ENCODE data around the gene RIC8A. TPM values are rescaled to one million over a fixed set of nuclear protein-coding genes. Genes with fewer than 3 reads are reported as not detected.
"Not testable (repeated sequence)": the region's sequence is repeated elsewhere in the genome, so short reads cannot be mapped to it uniquely, and the experiment has no call there.

Gene RIC8A
- total RNA-seq: 10 to 100 TPM; 52.4 to 80.6 (median 58.5) TPM
- 42.4 TPM for polyA plus RNA-seq
- long read RNA-seq, donor 1, transcript RIC8A-208 (8 exons, 2,565 nt): minor isoform, 8 of 182 reads
- long read RNA-seq, donor 1, transcript RIC8A-203 (10 exons, 3,703 nt): major isoform, 124 of 182 reads
- long read RNA-seq, donor 1, partial matches to known transcripts: 19 of 182 reads
- long read RNA-seq, donor 1, other reads (novel, unspliced or antisense): 27 of 182 reads
- long read RNA-seq, donor 2, transcript RIC8A-203 (10 exons, 3,703 nt): major isoform, 58 of 76 reads
- long read RNA-seq, donor 2, partial matches to known transcripts: 3 of 76 reads
- long read RNA-seq, donor 2, other reads (novel, unspliced or antisense): 13 of 76 reads
- long read RNA-seq, donor 3, transcript RIC8A-208 (8 exons, 2,565 nt): minor isoform, 7 of 466 reads
- long read RNA-seq, donor 3, transcript RIC8A-203 (10 exons, 3,703 nt): major isoform, 354 of 466 reads
- long read RNA-seq, donor 3, transcript RIC8A-201 (10 exons, 2,702 nt): minor isoform, 7 of 466 reads
- long read RNA-seq, donor 3, partial matches to known transcripts: 17 of 466 reads
- long read RNA-seq, donor 3, other reads (novel, unspliced or antisense): 81 of 466 reads
- long read RNA-seq, donor 4, transcript RIC8A-203 (10 exons, 3,703 nt): major isoform, 48 of 71 reads
- long read RNA-seq, donor 4, partial matches to known transcripts: 6 of 71 reads
- long read RNA-seq, donor 4, other reads (novel, unspliced or antisense): 15 of 71 reads

DNA sequence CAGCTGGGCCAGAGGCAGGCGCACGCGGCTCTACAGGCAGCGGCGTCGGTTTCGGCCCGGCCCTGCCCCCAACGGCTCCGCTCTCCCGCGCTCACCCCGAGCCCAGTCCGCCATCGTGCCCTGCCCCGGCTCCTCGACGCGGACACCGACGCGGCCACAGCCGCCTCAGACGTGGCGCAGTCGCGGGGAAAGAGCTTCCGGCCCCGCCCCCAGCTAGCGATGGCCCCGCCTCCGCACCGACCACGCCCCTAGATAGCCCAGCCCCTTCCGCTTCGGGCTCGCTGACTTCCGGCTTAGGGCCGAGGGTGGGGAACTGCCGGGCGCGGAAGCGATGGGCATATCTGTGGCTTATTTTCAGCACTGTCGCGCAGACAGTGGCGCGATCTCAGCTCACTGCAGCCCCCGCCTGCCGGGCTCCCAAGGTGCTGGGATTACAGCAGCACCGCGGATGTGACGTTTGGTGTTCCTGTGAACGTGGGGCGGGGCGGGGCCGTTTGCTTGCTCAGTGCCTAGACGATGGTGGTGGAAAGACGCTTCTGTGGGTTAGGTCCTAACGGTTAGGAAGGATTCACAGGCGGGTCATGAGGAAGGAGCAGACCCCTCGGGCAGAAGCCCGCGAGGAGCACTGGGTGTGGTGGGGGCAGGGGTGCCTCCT, at the start of gene RIC8A, which contains the start of gene BET1L:
RIC8A (plus strand) TSS at position 501 of the 655 bp plus-strand sequence. CDS start 1,147 bp downstream, outside the sequence.
BET1L (minus strand) TSS at position 192 of the 655 bp plus-strand sequence; CDS start at position 114, 78 bp downstream.
- Histone ChIP-seq H3K27me3 (ENCODE audit: control insufficient read depth, insufficient read depth) (no peaks in the 10 kb centered on the region), H3K27ac (ENCODE audit: low read length) (peak within 1 kb of the TSS; percentile 93), H3K4me3 (ENCODE audit: low read length) (peak within 1 kb of the TSS; percentile 79), H3K4me1 (ENCODE audit: control insufficient read depth, insufficient read depth, low read length) (peaks cover 14% of the 10 kb centered on the region), H3K9me3 (ENCODE audit: control insufficient read depth, low read length) (no peaks in the 10 kb centered on the region)
- under 1% methylated on average over 63 of the region's 63 CpGs for WGBS
- intact Hi-C loops (cut with DNase I): loop anchor here in 1 of 4 donors (5.0 kb wide), 2 partner anchors 35 to 150 kb away; no protein-coding TSS in a partner anchor
- DNase-seq (peak; percentile 96 to 99 (median 98)), ATAC-seq (peak; percentile 91 to 93)

DNA sequence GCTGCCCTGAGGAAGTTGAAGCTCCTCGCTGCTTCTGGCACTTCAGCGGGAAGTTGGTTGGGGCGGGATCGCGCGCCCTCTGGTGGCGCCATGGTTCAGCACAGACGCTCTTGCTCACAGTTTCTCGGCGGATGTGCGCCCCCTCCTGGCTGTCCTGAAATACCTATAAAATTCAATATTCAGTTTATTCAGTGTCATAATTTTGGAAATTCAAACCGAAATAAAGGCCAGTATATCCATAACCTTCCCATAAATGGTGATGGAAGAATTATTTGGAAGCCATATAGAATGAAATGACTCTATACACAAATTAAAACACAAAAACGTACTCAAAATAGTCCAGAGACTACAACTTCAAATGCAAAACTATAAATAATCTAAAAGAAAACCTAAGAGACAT, 27.3 kb upstream of the RIC8A start:
- H3K9me3 ChIP-seq (ENCODE audit: control insufficient read depth, low read length); intact Hi-C loops (cut with DNase I); H3K4me1 ChIP-seq (ENCODE audit: control insufficient read depth, insufficient read depth, low read length); H3K27ac ChIP-seq (ENCODE audit: low read length); H3K27me3 ChIP-seq (ENCODE audit: control insufficient read depth, insufficient read depth); DNase-seq; ATAC-seq; H3K4me3 ChIP-seq (ENCODE audit: low read length): not testable (repeated sequence)
- 0% methylated on average over 1 of the region's 13 CpGs for WGBS

DNA sequence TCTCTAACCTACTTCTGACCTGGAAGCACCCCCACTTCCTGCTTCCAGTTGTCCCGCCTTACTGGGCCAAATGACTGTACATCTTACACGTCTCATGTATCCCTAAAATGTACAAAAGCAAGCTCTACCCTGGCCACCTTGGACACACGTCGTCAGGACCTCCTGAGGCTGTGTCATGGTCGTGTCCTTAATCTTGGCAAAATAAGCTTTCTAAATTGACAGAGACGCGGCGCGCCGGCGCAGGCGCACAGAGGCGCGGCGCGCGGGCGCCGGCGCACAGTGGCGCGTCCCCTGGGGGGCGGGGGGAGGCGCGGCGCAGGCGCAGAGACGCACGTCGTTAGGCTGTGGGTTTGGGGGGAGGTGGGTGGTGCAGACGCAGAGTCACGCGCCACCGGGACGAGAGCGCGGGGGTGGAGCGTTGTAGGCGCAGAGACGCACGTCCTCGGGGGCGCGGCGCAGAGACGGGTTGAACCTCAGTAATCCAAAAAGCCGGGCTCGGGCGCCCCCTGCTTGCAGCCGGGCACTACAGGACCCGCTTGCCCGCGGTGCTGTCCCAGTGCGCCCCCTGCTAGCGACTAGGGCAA, 18.2 kb upstream of the RIC8A start:
- peak; percentile 15 to 65 (median 61) for DNase-seq
- H3K4me1 ChIP-seq (ENCODE audit: control insufficient read depth, insufficient read depth, low read length); H3K27me3 ChIP-seq (ENCODE audit: control insufficient read depth, insufficient read depth); H3K27ac ChIP-seq (ENCODE audit: low read length); H3K4me3 ChIP-seq (ENCODE audit: low read length); intact Hi-C loops (cut with DNase I); H3K9me3 ChIP-seq (ENCODE audit: control insufficient read depth, low read length): not testable (repeated sequence)
- peak; percentile 73 to 79 for ATAC-seq
- WGBS: 83% methylated on average over 38 of the region's 55 CpGs

DNA sequence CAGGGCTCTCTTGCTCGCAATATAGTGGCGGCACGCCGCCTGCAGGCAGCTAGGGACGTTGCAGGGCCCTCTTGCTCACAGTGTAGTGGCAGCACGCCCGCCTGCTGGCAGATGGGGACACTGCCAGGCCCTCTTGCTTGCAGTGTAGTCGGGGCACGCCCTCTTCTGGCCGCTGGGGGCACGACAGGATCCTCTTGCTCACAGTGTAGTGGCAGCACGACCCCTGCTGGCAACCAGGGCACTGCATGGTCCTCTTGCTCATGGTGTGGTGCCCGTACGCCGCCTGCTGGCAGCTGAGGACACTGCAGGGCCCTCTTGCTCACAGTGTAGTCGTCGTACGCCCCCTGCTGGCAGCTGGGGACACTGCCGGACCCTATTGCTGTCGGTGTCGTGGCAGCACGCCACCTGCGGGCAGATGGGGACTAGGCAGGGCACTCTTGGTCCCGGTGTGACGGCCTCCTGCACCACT, 17.6 kb upstream of the RIC8A start:
- H3K27me3 ChIP-seq (ENCODE audit: control insufficient read depth, insufficient read depth); H3K4me3 ChIP-seq (ENCODE audit: low read length); H3K9me3 ChIP-seq (ENCODE audit: control insufficient read depth, low read length); H3K27ac ChIP-seq (ENCODE audit: low read length); H3K4me1 ChIP-seq (ENCODE audit: control insufficient read depth, insufficient read depth, low read length); intact Hi-C loops (cut with DNase I): not testable (repeated sequence)
- WGBS: 68% methylated on average over 10 of the region's 25 CpGs
- DNase-seq (peak; percentile 46 to 68 (median 68)), ATAC-seq (peak; percentile 60 to 80)

DNA sequence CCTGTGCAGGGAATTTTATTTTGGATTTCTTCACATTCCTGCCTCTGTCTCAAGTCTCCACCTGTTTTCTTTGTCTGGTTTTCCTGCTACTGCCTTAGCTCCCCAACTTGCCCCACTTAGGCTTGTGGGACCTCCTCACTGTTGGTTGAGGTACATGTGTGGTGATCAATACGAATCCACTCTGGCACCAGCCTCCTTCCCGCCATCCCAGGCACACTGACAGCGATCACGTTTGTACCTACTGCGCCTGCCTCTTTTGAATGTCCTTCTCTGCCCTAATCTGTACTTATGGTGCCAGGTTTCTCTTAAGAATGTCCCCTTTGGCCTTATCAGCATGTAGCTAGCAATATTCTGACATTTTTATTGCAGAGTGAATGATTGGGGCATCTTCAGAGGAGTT, 17.0 kb upstream of the RIC8A start:
- intact Hi-C loops (cut with DNase I); H3K27ac ChIP-seq (ENCODE audit: low read length); H3K4me3 ChIP-seq (ENCODE audit: low read length); H3K27me3 ChIP-seq (ENCODE audit: control insufficient read depth, insufficient read depth); H3K4me1 ChIP-seq (ENCODE audit: control insufficient read depth, insufficient read depth, low read length); ATAC-seq; H3K9me3 ChIP-seq (ENCODE audit: control insufficient read depth, low read length): not testable (repeated sequence)
- peak in 1 of 3 donors; percentile 7 for DNase-seq
- 70% methylated on average over 5 of the region's 5 CpGs for WGBS

DNA sequence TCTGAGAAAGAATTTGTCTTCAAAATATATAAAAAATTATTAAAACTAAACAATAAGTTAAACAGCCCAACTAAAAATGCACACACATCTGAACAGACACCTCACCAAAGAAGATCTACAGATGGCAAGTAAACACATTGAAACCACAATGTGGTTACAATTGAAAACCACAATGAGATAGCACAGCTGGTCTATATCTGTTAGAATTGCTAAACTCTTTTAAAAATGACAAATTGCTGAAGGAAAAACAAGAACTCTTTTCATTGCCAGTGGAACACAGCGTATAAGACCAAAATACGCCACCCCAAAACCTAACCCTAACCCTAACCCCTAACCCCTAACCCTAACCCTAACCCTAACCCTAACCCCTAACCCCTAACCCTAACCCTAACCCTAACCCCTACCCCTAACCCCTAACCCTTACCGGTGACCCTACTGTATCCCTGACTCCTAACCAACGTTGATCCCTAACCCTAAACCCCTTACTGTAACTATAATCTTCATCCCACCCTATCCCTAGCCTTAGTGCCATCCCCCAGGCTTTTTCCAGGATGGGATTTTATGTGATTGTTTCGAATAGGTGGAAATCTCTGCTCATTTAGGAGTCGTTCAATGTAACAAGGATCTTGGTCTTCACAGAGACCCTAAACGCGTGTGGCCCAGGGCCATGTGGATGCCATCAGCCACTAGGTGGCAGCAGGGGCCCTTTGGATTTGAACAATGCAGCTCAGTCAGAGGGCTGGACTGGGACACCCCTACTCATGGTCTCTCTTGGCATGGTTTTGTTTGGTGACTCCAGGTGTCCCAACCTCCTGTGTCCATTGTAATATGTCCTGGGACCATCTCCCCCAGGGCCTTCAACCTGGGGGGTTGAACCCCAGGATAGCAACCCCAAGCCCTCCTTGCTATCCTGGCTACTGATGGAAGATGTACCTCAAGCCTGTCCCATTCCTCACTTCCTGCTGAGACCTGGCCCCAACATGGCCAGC, 15.7 kb upstream of the RIC8A start:
- ATAC-seq (peak; percentile 46 to 79), DNase-seq (peak in 2 of 3 donors; percentile 34 to 74)
- intact Hi-C loops (cut with DNase I): not testable (repeated sequence)

DNA sequence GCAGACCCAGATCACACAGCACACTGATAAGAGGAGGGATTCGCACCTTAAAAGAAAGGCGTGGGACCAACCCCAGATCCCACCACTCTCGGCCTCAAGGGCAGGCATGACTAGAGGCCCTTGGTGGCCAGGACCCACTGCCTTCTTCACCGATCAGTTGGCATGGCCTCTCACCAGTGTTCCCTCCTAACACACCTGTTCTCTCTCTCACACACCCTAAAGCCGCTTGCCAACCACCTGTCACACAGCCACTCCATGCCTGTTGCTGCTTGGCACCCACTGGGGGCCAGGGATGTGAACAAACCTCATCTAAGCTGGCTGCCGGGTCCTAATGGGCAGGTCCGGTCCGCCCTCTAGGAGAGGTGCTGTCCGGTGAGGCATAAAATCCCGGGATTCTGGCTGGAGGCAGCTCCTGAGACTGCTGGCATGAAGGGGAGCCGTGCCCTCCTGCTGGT, 14.8 kb upstream of the RIC8A start, which contains the start of gene SCGB1C1:
SCGB1C1 (plus strand) TSS at position 405 of the 455 bp plus-strand sequence; CDS start at position 427, 22 bp downstream.
- 84% methylated on average over 3 of the region's 11 CpGs for WGBS
- H3K4me1 ChIP-seq (ENCODE audit: control insufficient read depth, insufficient read depth, low read length); H3K4me3 ChIP-seq (ENCODE audit: low read length); ATAC-seq; H3K27ac ChIP-seq (ENCODE audit: low read length); H3K27me3 ChIP-seq (ENCODE audit: control insufficient read depth, insufficient read depth); H3K9me3 ChIP-seq (ENCODE audit: control insufficient read depth, low read length); intact Hi-C loops (cut with DNase I): not testable (repeated sequence)
- peak in 1 of 3 donors; percentile 7 for DNase-seq

More for the DNA sequence above, 15.7 kb upstream of the RIC8A start:
- not testable (repeated sequence) for H3K27ac ChIP-seq (ENCODE audit: low read length); H3K4me3 ChIP-seq (ENCODE audit: low read length); H3K9me3 ChIP-seq (ENCODE audit: control insufficient read depth, low read length); H3K4me1 ChIP-seq (ENCODE audit: control insufficient read depth, insufficient read depth, low read length); H3K27me3 ChIP-seq (ENCODE audit: control insufficient read depth, insufficient read depth)
- WGBS: 63% methylated on average over 4 of the region's 8 CpGs

DNA sequence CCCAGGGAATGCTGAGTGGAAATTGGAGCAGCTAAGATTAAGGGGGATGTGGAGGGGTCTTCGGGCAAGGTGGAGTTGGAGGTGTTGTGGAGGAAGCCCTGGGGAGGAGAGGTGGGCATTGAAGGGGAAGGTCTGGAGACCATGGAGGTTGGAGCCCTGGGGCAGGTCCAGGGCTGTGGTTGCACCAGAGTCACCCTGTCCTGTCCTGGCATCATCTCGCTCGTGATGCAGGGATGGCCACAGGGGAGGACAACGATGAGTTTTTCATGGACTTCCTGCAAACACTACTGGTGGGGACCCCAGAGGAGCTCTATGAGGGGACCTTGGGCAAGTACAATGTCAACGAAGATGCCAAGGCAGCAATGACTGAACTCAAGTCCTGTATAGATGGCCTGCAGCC, 14.0 kb upstream of the RIC8A start:
- intact Hi-C loops (cut with DNase I); ATAC-seq; H3K4me3 ChIP-seq (ENCODE audit: low read length); H3K27ac ChIP-seq (ENCODE audit: low read length); H3K9me3 ChIP-seq (ENCODE audit: control insufficient read depth, low read length); H3K4me1 ChIP-seq (ENCODE audit: control insufficient read depth, insufficient read depth, low read length); H3K27me3 ChIP-seq (ENCODE audit: control insufficient read depth, insufficient read depth): not testable (repeated sequence)
- peak; percentile 15 to 33 (median 23) for DNase-seq
- 76% methylated on average over 5 of the region's 5 CpGs for WGBS

DNA sequence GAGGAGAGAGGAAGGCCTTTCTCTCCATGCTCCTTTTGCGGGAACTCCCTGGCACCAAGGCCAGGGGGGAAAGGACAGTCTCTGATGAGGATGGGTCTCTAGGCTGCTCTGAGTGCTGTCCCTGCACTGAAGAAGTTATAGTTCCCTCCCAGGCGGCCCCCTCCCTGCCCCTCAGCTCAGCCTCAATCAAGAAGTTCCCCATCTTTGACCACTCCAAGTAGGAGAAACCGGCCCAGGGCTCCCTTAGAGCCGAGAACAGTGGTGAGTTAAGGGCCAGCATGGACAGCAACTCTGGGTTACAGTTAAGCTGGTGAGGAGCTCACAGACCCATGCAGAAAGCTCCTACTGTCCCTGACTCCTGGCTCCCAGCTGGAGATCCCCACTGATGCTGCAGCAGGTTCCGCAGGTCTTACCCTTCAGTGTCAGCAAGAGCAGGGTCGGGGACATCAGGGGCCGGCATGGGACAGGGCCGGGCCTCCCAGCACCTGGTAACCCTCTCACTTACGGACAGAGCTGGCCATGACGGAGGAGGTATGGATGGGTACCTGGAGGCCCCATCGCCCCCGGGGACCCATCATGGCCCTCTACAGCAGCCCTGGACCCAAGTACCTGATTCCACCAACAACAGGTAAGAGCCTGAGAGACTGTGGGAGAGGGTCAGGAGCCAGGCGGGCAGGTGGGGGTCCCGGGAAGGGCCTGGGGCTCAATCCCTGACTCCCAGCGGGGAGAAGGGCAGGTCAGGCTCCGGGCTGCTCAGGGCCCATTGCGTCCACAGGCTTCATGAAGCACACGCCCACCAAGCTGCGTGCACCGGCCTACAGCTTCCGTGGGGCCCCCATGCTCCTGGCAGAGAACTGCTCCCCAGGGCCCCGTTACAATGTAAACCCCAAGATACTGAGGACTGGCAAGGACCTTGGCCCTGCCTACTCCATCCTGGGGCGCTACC, 10.4 kb upstream of the RIC8A start:
- whole genome bisulfite sequencing: 83% methylated on average over 23 of the region's 23 CpGs
- no peak overlapping the region for H3K4me3 ChIP-seq (ENCODE audit: low read length)

More for the DNA sequence above, 10.4 kb upstream of the RIC8A start:
- intact Hi-C loops (cut with DNase I): no loop called here
- H3K27ac ChIP-seq (ENCODE audit: low read length): no peak overlapping the region
- DNase-seq (peak in 2 of 3 donors; percentile 37 to 44), ATAC-seq (no peak)
- no peaks in the 10 kb centered on the region for H3K27me3 ChIP-seq (ENCODE audit: control insufficient read depth, insufficient read depth)
- no peaks in the 10 kb centered on the region for H3K9me3 ChIP-seq (ENCODE audit: control insufficient read depth, low read length)
- H3K4me1 ChIP-seq (ENCODE audit: control insufficient read depth, insufficient read depth, low read length): no peaks in the 10 kb centered on the region

All from right cardiac atrium (tissue), 5 donors.